IMR-90 (cell line): ENCODE data around the gene TBC1D22A.
A peak's percentile ranks its signal among the peaks of the same experiment; 100 is the strongest.

Source experiments
- CEBPB ChIP-seq: IDR thresholded peaks from 2 replicates; pipeline ENCODE4 v1.6.1; 2012; ENCODE audit warnings: low read depth, low read length, improper control_type of control experiment
- CHD1 ChIP-seq: IDR thresholded peaks from 2 replicates; pipeline ENCODE4 v1.6.1; 2012; ENCODE audit warnings: low read depth, low read length, improper control_type of control experiment
- MAFK ChIP-seq: IDR thresholded peaks from 2 replicates; pipeline ENCODE4 v1.6.1; 2012; ENCODE audit warnings: low read depth, low read length, improper control_type of control experiment
- MAZ ChIP-seq: IDR thresholded peaks from 2 replicates; pipeline ENCODE4 v1.6.1; 2012; ENCODE audit warnings: low read depth, mild to moderate bottlenecking, low read length, improper control_type of control experiment, moderate library complexity, borderline replicate concordance
- NFE2L2 ChIP-seq: fragments of 150-350 bp; IDR thresholded peaks from 2 replicates; pipeline ENCODE4 v1.6.1; 2016; ENCODE audit warnings: low read depth, mild to moderate bottlenecking, low read length
- POLR2A ChIP-seq: IDR thresholded peaks from 2 replicates; pipeline ENCODE4 v1.6.1; 2012; ENCODE audit warnings: mild to moderate bottlenecking, low read depth, low read length
- RAD21 ChIP-seq: IDR thresholded peaks from 2 replicates; pipeline ENCODE4 v1.6.1; 2012; ENCODE audit warnings: low read length, improper control_type of control experiment
- RCOR1 ChIP-seq: IDR thresholded peaks from 2 replicates; pipeline ENCODE4 v1.6.1; 2012; ENCODE audit warnings: mild to moderate bottlenecking, low read length, improper control_type of control experiment; ENCODE audit not compliant: insufficient replicate concordance
- RFX5 ChIP-seq: IDR thresholded peaks from 2 replicates; pipeline ENCODE4 v1.8.0; 2012; ENCODE audit warnings: low read depth, mild to moderate bottlenecking, low read length, moderate library complexity
- SMC3 ChIP-seq: fragments of 150-350 bp; IDR thresholded peaks from 2 replicates; pipeline ENCODE4 v1.6.1; 2016; ENCODE audit warnings: low read depth, mild to moderate bottlenecking, antibody characterized with exemption, low read length, moderate library complexity
- TF ChIP-seq, protein P1 (sequence below): conservative IDR thresholded peaks from 2 replicates; pipeline ENCODE4 v1.5.1; 2012; ENCODE audit warnings: mild to moderate bottlenecking, low read depth, low read length, improper control_type of control experiment
- TF ChIP-seq, protein P2 (sequence below): fragments of 150-350 bp; IDR thresholded peaks from 2 replicates; pipeline ENCODE4 v1.6.1; 2016; ENCODE audit warnings: low read depth, mild to moderate bottlenecking, low read length, moderate library complexity, borderline replicate concordance
- TF ChIP-seq, protein P3 (sequence below): fragments of 150-350 bp; IDR thresholded peaks from 2 replicates; pipeline ENCODE4 v1.6.1; 2017; ENCODE audit warnings: mild to moderate bottlenecking, antibody characterized with exemption, low read length, low read depth

DNA sequence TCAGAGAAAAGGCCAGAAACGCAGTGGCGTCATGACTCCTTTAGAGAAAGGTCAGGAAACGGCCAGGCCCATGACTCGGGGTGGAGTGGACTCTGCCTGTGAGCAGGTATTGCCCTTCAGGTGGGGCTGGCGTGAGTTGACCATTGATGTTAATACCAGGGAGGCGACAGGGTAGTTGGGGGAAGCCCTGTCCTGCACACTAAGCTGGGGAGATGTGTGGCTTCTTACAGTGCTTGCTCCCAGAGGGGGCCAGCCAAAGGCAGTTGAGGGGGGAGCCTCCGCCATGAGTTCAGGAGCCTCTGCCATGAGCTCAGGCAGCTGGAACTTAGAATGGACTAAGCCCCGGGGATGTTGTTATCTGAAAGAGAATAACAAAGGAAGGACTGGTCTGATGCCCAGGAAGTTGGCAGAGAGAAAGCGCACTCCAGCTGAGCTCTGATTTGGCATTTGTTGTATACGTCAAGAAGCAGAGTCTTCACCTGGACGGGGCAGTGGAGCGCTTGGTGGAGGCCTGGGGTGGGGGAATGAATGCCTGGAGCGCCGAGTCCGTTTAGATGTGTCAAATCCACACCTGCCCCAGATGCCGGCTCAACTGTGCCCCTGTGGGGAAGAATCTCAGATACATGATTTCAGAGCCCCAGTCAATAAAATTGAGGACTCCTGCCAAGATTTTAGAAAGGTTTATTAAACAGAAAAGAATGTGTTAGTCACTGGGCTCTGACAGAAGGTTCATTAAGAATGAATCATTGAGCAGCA lies 222.5 kb downstream of the TBC1D22A start:
- TF ChIP-seq, protein P1, sequence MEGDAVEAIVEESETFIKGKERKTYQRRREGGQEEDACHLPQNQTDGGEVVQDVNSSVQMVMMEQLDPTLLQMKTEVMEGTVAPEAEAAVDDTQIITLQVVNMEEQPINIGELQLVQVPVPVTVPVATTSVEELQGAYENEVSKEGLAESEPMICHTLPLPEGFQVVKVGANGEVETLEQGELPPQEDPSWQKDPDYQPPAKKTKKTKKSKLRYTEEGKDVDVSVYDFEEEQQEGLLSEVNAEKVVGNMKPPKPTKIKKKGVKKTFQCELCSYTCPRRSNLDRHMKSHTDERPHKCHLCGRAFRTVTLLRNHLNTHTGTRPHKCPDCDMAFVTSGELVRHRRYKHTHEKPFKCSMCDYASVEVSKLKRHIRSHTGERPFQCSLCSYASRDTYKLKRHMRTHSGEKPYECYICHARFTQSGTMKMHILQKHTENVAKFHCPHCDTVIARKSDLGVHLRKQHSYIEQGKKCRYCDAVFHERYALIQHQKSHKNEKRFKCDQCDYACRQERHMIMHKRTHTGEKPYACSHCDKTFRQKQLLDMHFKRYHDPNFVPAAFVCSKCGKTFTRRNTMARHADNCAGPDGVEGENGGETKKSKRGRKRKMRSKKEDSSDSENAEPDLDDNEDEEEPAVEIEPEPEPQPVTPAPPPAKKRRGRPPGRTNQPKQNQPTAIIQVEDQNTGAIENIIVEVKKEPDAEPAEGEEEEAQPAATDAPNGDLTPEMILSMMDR: no peak
- TF ChIP-seq CHD1 (no peak), CEBPB (no peak), POLR2A (no peak), RAD21 (peak; percentile 7; the same call in 1 of the 2 replicates), MAFK (no peak), RFX5 (no peak), MAZ (no peak), SMC3 (no peak), RCOR1 (no peak), NFE2L2 (no peak)
- TF ChIP-seq, protein P2, sequence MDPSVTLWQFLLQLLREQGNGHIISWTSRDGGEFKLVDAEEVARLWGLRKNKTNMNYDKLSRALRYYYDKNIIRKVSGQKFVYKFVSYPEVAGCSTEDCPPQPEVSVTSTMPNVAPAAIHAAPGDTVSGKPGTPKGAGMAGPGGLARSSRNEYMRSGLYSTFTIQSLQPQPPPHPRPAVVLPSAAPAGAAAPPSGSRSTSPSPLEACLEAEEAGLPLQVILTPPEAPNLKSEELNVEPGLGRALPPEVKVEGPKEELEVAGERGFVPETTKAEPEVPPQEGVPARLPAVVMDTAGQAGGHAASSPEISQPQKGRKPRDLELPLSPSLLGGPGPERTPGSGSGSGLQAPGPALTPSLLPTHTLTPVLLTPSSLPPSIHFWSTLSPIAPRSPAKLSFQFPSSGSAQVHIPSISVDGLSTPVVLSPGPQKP: no peak
- TF ChIP-seq, protein P3, sequence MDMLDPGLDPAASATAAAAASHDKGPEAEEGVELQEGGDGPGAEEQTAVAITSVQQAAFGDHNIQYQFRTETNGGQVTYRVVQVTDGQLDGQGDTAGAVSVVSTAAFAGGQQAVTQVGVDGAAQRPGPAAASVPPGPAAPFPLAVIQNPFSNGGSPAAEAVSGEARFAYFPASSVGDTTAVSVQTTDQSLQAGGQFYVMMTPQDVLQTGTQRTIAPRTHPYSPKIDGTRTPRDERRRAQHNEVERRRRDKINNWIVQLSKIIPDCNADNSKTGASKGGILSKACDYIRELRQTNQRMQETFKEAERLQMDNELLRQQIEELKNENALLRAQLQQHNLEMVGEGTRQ: no peak
